ENCODE data around the gene GM2A.

- TF ChIP-seq CTCF (conservative IDR thresholded peaks at IDR 0.05; ENCODE audit: low read length) (no peak), EZH2phosphoT487 (IDR thresholded peaks at IDR 0.05; ENCODE audit: borderline replicate concordance) (no peak)
Measured at GRCh38 chr5:151274666-151275065, 21.7 kb downstream of the GM2A start.
